MCF 10A (cell line): ENCODE data around the gene MDN1. TPM values are rescaled to one million over a fixed set of nuclear protein-coding genes. Genes with fewer than 3 reads are reported as not detected.

ENCODE experiments used
- BruUV-seq: library from RNA; stranded (reverse); fragments of 400-500 nt; replicated peaks from 2 replicates; lab custom pipeline; 2021; lab: Mats Ljungman, UMichigan
- CTCF ChIA-PET: fragments of 300-600 bp; sonication (Branson Sonifier 250); formaldehyde crosslinking; extraction: SDS; loops from one replicate; lab custom pipeline; 2021; ENCODE audit warnings: antibody characterized with exemption, inconsistent platforms; lab: Yijun Ruan, JAX
- POLR2A ChIA-PET: fragments of 300-600, 350-650 bp; sonication (Branson Sonifier 250); formaldehyde crosslinking; extraction: SDS; loops from one replicate; lab custom pipeline; 2020; ENCODE audit warnings: antibody characterized with exemption, inconsistent platforms; lab: Yijun Ruan, JAX
- DNase-seq: peaks from one replicate; pipeline ENCODE4 v3.0.0-alpha.2; 2018; ENCODE audit not compliant: unreplicated experiment
- H3K27ac Mint-ChIP-seq: one replicate; pipeline ENCODE4 v1.8.0; 2022; ENCODE audit warnings: mild to moderate bottlenecking, low read depth, mixed read lengths; ENCODE audit not compliant: unreplicated experiment
- H3K27me3 Mint-ChIP-seq: one replicate; pipeline ENCODE4 v1.8.0; 2022; ENCODE audit warnings: mixed read lengths; ENCODE audit not compliant: insufficient read depth, unreplicated experiment
- H3K36me3 Mint-ChIP-seq: one replicate; pipeline ENCODE4 v1.8.0; 2022; ENCODE audit warnings: mild to moderate bottlenecking, moderate library complexity, mixed read lengths; ENCODE audit not compliant: insufficient read depth, unreplicated experiment
- H3K4me1 Mint-ChIP-seq: one replicate; pipeline ENCODE4 v1.8.0; 2022; ENCODE audit warnings: mixed read lengths; ENCODE audit not compliant: insufficient read depth, unreplicated experiment
- H3K4me3 Mint-ChIP-seq: one replicate; pipeline ENCODE4 v1.8.0; 2022; ENCODE audit warnings: mild to moderate bottlenecking, moderate library complexity, mixed read lengths; ENCODE audit not compliant: unreplicated experiment
- H3K9me3 Mint-ChIP-seq: one replicate; pipeline ENCODE4 v1.8.0; 2022; ENCODE audit warnings: mixed read lengths; ENCODE audit not compliant: unreplicated experiment
- intact Hi-C: fragments of 100-400 bp; cut with micrococcal nuclease; formaldehyde crosslinking; loops from 2 replicates; pipeline ENCODE4 v1.14.1; 2022
- total RNA-seq: library from RNA; stranded (reverse); gene quantifications from 2 replicates; pipeline ENCODE4 v1.2.3, GENCODE V29; 2022
- TF ChIP-seq, protein P1 (sequence below): fragments of 200-600 bp; IDR thresholded peaks from one replicate; pipeline ENCODE4 v1.8.0; 2022; ENCODE audit warnings: antibody characterized with exemption, mild to moderate bottlenecking; ENCODE audit not compliant: unreplicated experiment

Gene MDN1
- total RNA-seq, 1 experiment from 2014 or later: 39.2 TPM

- Mint-ChIP-seq H3K27ac (no peak overlapping the region), H3K27me3 (no peaks in the 10 kb centered on the region), H3K4me1 (no peaks in the 10 kb centered on the region), H3K9me3 (no peaks in the 10 kb centered on the region), H3K36me3 (peaks cover 92% of the 10 kb centered on the region), H3K4me3 (no peak overlapping the region)
- ChIA-PET POLR2A (no interaction called here), CTCF (interaction anchor here (0.7 kb wide), 1 partner anchor 41 kb away, joined by 3 read pairs; no protein-coding TSS in a partner anchor)
- no TSS peak for BruUV-seq
- no peak for DNase-seq
- TF ChIP-seq, protein P1, sequence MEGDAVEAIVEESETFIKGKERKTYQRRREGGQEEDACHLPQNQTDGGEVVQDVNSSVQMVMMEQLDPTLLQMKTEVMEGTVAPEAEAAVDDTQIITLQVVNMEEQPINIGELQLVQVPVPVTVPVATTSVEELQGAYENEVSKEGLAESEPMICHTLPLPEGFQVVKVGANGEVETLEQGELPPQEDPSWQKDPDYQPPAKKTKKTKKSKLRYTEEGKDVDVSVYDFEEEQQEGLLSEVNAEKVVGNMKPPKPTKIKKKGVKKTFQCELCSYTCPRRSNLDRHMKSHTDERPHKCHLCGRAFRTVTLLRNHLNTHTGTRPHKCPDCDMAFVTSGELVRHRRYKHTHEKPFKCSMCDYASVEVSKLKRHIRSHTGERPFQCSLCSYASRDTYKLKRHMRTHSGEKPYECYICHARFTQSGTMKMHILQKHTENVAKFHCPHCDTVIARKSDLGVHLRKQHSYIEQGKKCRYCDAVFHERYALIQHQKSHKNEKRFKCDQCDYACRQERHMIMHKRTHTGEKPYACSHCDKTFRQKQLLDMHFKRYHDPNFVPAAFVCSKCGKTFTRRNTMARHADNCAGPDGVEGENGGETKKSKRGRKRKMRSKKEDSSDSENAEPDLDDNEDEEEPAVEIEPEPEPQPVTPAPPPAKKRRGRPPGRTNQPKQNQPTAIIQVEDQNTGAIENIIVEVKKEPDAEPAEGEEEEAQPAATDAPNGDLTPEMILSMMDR: no peak
- intact Hi-C loops: no loop called here
These were observed 139.0 kb downstream of the MDN1 start for GRCh38 chr6:89680551-89680950.

DNA sequence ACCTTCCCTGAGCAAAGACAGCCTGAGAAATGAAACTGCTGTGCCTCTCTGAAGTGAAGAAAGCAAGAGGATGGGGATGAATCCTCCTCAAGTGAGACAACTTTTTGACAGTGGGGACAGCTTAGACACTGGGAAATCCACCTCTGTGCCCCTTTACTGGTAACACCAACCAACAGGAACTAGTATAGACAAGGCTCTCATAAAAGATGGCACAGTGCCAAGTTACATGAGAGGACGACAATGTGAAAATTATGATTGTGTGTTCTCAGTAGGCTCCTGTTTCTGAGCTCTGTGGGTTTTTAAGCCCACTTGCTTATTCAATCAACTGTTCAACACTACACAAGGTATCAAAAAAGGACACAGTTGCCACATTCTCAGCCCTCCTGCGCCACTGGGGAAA, 139.4 kb downstream of the MDN1 start:
- peaks cover 92% of the 10 kb centered on the region for H3K36me3 Mint-ChIP-seq
- ChIA-PET POLR2A (interaction anchor here (0.8 kb wide), 1 partner anchor 42 kb away, joined by 3 read pairs; the partner anchor contains the start of gene LYRM2), CTCF (interaction anchor here (0.6 to 0.7 kb wide), 2 partner anchors 40 to 892 kb away, joined by 3 to 5 read pairs; no protein-coding TSS in a partner anchor)
- TF ChIP-seq, protein P1: no peak
- DNase-seq: peak; percentile 2
- no peaks in the 10 kb centered on the region for H3K4me1 Mint-ChIP-seq
- H3K27ac Mint-ChIP-seq: no peak overlapping the region
- no TSS peak for BruUV-seq
- no peaks in the 10 kb centered on the region for H3K9me3 Mint-ChIP-seq
- no peaks in the 10 kb centered on the region for H3K27me3 Mint-ChIP-seq
- intact Hi-C loops: no loop called here
- no peak overlapping the region for H3K4me3 Mint-ChIP-seq

- H3K27me3 Mint-ChIP-seq: no peaks in the 10 kb centered on the region
- CTCF ChIA-PET: interaction anchor here (0.6 to 1.8 kb wide), 4 partner anchors 10 to 893 kb away, joined by 3 to 5 read pairs (median 4); no protein-coding TSS in a partner anchor
These were observed 140.1 kb downstream of the MDN1 start for GRCh38 chr6:89679215-89680120.

GRCh38 chr6:89678531-89678930, 141.1 kb downstream of the MDN1 start:
- H3K4me1 Mint-ChIP-seq: no peaks in the 10 kb centered on the region

More at GRCh38 chr6:89679215-89680120, 140.1 kb downstream of the MDN1 start:
- peaks cover 92% of the 10 kb centered on the region for H3K36me3 Mint-ChIP-seq
- no TSS peak for BruUV-seq
- TF ChIP-seq, protein P1: no peak
- POLR2A ChIA-PET: interaction anchor here (0.8 kb wide), 1 partner anchor 41 kb away, joined by 3 read pairs; the partner anchor contains the start of gene LYRM2
- no peak for DNase-seq
- no peak overlapping the region for H3K27ac Mint-ChIP-seq
- intact Hi-C loops: no loop called here
- H3K4me3 Mint-ChIP-seq: no peak overlapping the region
- H3K4me1 Mint-ChIP-seq: no peaks in the 10 kb centered on the region
- no peaks in the 10 kb centered on the region for H3K9me3 Mint-ChIP-seq

More at GRCh38 chr6:89678531-89678930, 141.1 kb downstream of the MDN1 start:
- no TSS peak for BruUV-seq
- no peaks in the 10 kb centered on the region for H3K9me3 Mint-ChIP-seq
- H3K36me3 Mint-ChIP-seq: peaks cover 90% of the 10 kb centered on the region
- no peak overlapping the region for H3K27ac Mint-ChIP-seq
- POLR2A ChIA-PET: no interaction called here
- H3K4me3 Mint-ChIP-seq: no peak overlapping the region
- CTCF ChIA-PET: interaction anchor here (1.8 kb wide), 1 partner anchor 9 kb away, joined by 5 read pairs; no protein-coding TSS in a partner anchor
- intact Hi-C loops: no loop called here
- no peak for DNase-seq
- H3K27me3 Mint-ChIP-seq: no peaks in the 10 kb centered on the region
- TF ChIP-seq, protein P1: no peak
